GM19455 (cell line): ENCODE data around the gene MAPK11.

Source experiments
- ATAC-seq: cut with Tn5 transposase; IDR thresholded peaks from one replicate; pipeline ENCODE4 v1.9.1; 2021; ENCODE audit not compliant: unreplicated experiment

MAPK11 gene

DNA sequence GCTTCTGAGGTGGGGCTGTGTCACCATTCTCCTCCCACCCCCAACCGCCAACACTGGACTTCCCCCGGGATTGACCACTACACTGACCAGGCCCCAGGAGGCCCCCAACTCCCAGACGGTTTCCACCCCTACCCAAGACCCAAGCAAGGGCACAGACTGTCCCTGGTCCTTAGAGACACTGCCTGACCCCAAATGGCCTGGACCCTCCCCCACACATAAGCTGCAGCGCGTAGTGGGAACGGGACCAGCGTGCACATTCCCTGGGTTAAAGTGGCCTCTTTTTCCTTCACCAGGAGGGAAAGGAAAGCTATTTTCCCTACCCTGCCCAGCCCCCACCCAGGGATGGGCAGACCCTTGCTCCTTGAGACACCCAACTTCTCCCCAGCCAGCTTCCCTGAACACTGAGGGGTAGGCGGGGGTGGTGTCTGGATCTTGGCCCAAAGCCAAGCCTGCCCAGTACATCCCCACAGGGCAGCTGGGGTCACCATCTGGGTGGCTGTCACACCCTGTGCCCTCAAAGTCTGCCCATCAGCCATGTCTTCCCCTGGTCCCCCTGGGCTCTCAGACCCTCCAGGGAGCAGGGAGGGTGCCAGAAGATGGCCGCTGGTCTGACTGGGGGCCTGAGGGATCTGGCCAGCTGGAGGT lies 7.1 kb downstream of the MAPK11 start:
- ATAC-seq = no peak

DNA sequence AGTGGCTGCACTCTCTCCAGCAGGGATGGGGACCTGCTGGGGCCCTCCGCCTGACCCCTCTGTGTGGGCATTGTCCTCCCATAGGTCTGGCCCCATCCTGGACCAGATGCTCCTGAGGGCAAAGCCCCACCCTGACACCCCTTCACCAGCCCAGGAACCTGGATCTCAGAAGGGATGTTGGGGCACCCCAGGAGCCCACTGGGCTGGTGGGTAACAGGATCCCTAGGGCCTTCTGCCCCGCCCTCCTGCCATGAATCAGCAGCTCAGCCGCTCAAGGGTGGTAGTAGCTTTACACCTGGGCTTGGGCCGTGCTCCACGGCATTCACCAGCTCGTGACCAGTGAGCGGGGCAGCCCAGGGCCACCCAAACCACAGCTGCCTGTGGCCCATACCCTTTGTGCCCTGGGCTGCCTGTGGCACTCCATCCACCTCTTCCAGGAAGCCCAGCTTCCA lies 7.7 kb downstream of the MAPK11 start:
- no peak for ATAC-seq

DNA sequence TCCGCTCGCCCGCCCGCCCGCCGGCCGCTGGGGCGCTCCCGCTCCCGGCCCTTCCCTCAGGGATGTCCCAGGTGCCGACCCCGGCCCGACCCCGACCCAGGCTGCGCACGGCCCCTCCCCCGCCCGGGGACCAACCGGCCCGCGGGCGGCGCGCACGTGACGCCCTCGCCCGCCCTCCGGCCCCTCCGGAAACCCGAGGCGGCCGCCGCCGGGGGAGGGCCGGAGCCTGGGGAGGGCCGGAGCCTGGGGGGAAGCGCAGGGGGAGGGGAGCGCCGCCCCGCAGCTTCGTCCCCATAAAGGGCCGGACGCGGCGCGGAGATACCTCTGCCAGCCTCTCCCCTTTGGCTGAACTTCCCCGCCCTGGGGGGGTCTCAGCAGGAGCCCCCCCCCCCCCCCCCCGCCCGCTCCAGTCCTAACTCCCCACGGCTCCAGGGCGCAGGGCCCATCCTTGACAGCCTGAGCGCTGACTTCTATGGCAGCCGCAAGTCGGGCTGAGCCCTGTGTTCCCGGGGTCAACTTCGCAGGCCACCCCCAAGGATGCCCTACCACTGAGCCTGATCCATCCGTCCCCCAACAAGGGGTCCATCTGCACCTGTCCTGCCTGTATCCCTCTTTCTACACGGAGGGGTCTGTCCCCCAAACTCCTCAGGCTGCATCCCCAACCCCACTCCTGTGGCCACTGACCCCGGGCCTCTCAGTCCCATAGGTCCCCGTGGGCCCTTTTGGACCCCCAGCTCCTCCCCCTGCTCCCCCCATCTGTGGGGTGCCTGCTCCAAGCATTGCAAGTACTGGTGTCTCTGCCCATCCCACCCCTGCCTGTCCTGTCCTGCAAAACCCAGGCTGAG lies 8.3 kb downstream of the MAPK11 start, which contains the start of gene MAPK12:
Gene MAPK12, minus strand, starts transcription at position 69 of the 845 bp plus-strand sequence. CDS start 174 bp downstream, outside the sequence.
- no peak for ATAC-seq

DNA sequence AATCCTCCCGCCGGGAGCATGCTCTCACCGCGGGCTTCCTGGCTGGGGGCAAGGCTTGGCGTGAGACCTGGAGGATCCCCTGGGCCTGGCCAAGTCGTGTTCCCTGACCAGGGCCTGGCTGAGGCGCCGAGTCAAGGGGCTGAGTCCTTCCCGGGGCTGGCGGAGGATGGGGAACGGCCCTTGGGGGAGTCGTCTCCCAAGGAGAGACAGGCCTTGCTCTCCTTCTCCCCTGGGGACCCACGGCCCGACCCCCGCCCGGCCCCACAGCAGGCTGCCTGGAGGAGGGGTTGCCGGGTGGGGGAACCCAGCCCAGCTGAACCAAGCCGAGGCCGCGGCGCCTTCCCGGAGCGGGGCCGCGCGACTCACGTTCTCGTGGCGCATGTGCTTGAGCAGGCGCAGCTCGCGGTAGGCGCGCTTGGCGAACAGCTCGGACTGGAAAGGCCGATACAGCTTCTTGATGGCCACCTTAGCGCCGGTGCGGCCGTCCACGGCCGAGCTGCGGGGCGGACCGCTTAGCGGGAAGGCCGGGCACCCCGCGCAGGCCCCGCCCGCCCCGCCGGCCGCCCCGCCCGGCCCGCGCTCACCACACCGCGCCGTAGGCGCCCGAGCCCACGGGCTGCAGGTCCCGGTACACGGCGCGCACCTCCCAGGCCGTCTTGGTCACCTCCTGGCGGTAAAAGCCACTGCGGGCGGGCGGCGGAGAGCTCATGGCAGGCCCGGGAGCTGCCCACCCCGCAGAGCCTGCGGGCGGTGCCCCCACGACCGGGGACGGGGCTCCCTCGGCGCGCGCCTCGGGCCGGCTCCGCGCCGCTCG lies 9.2 kb downstream of the MAPK11 start:
- no peak for ATAC-seq

DNA sequence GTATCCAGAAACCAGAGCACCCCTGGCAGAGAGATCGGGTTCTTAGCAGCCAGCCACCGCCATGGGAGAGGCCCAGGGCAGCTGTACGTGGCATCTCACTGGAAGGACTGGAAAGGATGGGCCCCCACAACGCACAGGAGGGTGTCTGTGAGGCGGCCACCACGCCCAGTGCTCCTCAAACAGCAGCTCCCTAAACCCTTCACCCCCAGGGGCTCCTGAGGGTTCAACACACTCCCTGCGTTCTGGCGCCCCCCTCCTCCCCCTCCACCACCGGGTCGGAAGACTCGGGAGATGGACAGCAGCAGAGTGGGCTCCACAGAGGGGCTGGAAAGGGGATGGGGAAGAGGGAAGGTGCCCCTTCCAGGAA lies 9.8 kb downstream of the MAPK11 start:
- ATAC-seq = no peak

DNA sequence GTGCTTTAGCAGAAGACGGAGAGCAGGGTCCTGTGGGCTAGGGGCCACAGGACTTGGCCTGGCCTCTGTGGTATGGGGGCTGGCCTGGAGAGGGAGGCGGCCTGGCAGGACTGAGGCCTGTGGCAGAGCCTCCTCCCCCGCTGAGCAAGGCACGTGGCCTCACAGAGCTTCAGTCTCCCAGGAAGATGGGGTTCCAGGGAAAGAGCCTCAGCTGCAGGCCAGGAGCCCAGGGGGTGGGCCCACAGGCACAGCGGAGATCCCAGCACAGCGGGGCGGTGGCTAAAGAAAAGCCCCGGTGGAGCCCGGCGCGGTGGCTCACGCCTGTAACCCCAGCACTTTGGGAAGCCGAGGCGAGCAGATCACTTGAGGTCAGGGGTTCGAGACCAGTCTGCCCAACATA lies 10.9 kb downstream of the MAPK11 start:
- ATAC-seq = no peak

DNA sequence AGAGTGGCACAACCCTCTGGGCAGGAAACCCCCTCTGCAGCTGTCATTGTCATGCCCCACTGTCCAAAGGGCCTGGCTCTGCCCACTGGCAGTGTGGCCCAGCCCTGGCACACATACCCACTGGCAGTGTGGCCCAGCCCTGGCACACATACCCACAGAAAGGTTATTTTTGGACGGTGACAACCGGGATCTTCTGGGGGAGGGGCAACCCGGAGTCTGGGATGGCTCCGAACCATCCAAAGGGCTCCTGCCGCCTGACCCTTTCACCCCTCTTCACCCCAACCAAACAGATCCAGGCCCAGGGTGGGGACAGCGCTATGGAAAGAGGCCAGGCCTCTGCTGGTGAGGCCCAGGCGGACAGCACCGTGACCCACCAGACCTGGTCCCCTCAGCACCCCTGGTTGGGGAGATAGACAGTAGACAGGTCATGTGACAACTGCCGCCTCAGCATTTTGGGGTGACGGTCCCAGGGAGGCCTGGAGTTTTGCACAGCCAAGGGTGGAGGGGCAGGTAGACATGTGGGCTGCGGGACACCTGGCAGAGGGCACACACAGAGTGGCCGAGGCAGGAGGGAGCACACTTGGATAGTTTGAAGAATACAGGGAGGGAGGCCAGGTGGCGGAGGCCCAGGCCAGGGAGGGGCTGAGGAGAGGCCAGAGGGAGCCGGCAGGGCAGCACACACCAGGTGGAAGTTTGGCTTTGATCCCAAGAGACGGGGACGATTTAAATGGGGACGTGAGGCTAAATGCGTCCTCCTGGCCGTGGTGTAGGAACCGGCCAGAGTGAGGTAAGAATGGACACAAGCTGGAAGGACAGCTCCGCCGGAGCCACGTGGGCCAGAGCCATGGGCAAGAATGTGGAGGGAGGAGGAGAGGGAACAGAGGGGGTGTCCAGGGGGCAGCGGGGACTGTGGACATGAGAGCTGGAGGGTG lies 11.6 kb downstream of the MAPK11 start:
- ATAC-seq = no peak

DNA sequence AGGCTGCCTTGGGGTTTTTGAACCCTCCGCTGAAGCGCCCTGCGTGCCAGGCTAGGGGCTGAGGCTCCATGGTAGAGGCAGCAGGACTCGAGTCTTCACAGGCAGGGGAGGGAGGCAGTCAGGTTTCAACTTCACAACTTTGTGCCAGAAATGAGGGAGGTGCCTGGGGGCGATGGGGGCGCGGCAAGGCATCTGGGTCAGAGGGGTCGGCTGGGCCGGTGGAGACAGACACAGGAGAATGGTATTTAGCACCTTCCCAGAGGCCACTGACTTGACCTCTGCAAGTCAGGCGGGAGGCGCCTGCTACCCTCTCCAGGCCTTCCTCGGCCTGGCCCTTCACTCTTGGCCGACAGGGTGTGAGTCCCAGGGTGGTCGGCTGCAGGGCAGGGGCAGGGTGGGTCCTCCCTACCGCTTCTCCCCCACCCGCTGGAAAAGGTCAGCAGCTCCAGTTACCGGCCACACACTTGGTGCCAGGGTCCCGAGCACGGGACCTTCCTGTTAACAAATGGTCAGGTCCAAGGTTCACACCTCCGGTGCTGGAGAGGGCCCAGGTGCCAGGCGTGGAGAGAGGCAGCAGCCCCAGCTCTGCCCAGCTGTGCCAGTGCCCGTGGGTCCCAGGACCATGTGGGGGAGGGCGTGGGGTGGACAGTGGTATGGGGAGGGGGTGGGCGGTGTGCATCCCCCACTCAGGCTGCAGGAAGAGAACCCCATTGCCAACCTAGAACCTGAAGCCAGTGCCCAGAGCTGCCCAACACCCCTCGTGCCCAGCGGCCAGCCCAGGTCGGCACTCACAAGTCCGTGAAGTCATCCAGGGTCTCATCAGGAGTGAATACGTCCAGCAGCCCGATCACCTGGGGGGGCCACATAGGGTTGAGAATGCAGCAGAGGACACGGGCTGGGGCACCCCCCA lies 12.5 kb downstream of the MAPK11 start:
- ATAC-seq = no peak

DNA sequence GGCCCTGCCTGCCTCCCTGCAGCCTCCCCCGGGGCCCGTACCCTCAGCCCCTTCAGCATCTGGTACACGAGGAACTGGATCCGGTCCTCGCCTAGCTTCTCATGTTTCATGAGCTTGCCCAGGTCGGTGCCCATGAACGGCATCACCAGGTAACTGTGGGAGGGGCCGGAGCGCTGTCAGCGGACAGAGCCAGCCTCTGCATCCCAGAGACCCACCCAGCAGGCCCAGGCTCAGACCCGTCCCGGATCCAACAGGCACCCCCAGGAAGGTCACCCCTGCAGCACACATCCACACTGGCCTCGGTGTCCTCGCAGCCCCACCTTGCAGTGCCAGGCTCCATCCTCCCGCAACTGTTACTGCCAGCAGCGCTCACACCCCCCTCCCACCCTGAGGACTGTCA lies 13.1 kb downstream of the MAPK11 start:
- ATAC-seq = no peak

DNA sequence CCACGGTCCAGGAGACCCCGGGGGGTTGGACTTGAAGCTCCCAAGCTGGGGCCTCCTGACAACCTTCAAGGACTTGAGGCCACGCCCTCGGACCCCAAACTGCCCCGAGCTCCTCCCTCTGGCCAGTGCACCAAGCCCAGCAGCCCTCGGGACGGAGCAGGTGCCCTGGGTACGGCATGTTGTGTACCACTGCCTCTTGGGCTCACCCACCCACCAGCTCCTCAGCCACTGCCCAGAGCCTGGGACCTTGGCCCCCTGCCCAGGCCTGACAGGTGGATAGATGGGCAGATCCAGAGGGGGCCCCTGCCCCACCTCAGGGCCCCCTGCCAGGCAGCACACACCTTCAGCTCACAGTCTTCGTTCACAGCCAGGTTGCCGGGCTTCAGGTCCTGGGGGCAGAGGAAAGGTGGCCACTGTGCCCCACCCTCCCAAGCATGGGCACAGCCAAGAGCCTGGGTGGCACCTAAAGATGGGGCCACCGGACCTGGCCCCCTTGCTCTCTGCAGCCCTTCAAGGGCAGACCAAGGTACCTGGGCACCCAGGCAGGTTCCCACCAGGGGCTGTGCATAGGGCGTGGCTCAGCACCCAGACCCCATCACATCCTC lies 13.8 kb downstream of the MAPK11 start:
- no peak for ATAC-seq

DNA sequence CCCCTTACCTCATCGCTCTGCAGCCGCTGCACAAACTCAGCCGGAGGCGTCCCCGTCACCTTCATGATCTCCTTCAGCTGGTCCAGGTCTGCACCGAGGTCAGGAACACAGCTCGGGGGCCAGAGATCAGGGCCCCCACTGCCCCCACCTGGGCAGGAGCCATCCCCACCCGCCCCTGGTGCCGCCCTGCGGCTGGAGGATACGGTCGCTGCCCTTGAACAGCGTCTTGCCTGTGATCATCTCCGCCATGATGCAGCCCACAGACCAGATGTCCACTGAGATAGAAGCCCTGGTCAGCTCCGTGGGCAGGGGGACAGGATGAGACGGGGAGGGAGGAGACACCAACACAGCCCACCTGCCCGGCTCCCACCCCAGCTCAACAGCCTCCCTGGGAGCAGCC lies 14.6 kb downstream of the MAPK11 start:
- no peak for ATAC-seq

DNA sequence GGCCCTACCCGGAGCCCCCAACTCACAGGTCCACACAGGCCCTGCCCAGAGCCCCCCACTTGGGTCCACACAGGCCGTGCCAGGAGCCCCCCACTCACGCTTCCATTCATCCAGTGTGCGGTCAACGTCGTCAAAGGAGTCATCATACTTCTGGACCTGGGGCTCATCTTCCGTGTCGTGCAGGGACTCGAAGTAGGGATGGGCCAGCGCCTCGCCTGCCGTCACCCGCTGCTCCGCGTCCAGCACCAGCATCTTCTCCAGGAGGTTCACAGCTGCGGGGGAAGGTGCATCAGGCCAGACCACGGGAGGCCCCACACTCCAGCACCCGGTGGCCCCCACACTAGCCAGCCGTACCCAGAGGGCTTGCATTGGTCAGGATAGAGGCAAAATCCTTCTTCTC lies 15.1 kb downstream of the MAPK11 start:
- ATAC-seq = no peak

DNA sequence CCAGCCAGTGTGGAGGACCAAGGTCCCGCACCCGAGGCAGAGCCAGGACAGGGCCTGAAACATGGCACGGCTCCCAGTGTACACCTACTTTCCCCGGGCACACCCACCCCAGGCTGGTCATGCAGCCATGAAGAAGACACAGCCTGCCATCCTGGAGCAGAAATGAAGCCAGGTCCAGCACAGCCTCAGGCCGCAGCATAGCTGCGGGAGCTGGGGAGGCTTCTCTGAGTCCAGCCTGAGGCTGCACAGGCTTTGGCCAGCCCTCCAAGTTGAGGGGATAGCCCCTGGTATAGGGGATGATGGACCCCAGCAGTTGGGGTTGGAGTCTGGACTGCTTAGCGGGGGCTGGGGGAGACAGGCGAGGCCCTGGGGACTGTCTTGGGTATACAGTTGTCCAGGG lies 16.2 kb downstream of the MAPK11 start:
- no peak for ATAC-seq

DNA sequence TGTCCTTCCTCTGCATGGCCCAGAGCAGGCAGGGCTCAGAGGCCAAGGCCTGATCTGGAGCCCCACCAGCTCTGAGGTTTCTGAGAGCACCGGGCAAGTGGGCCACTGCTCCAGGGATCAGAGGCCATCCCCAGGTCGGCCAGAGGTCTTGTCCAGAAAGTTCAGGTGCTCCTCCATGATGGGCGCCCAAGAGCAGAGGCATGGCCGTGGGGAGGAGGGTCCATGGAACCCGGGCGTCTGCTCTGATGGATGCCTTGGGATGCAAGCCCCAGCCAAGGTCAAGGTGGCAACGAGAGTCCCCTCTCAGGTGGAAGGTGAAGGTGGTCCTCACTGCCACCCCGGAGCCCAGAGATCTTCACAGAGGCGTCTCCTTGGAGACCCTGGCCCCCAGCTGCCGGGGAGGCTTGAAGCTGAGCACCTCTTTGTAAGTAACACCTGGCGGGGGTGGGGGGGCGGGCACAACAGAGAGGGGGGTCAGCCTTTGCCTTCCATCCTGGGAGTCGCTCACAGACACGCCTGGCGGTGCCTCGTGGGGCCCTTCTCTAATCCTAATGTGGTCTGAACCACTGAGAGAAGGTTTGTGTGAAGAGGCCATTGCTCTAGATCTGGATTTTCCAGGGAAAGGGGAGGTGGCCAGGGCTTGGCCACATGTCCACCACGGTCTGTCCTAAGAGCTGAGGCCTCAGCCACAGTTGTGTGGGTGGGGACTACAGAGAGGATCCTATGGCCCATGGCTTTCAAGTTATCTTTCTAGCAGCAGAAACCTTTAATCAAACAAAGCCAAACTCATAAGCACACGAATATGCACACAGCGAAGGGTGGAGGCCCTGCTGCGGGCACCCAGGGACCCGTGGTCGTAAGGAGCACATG lies 16.9 kb downstream of the MAPK11 start:
- ATAC-seq = no peak

DNA sequence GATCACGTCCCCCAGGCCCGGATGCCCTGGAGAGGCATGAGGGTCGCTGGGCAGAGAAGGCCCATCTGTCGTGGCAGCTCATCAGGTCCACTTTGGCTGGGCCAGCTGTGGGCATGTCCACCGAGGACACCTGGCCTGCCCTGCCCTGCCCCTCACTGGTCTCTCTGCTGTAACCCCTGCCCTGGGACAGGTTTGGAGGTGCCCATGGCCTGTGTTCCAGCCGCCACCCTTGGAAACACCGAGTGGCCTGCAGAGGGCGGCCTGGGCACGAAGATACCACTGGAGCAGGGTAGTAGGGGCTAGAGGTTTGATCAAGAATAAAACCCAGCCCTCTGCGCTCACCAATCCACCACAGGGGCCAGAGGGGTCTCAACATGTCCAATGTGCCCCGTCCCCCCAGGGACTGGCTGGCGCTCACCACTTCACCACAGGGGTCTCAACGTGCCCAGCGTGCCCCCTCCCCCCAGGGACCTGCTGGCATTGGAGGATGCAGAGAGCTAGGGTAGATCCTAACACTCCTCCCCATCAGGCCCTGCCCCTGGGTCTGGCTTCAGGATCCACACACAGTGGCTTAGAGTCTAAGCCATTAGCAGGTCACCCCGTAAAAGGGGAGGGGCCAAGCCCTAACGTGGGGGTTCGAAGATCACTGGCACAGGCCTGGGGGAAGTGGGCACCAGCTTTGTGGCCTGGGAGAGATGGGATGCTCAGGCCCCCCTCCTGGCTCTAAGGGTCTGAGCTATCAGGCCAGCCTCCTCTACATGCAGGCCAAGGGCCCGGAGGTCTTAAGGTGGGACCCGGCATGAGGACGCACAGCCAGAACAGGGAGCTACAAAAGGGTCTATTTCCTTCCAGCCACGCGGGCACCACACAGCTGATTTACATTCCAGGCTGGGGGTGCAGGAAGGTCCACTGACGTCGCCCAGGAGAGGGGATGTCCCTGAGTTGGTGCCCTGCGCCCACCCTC lies 17.8 kb downstream of the MAPK11 start:
- ATAC-seq = no peak

DNA sequence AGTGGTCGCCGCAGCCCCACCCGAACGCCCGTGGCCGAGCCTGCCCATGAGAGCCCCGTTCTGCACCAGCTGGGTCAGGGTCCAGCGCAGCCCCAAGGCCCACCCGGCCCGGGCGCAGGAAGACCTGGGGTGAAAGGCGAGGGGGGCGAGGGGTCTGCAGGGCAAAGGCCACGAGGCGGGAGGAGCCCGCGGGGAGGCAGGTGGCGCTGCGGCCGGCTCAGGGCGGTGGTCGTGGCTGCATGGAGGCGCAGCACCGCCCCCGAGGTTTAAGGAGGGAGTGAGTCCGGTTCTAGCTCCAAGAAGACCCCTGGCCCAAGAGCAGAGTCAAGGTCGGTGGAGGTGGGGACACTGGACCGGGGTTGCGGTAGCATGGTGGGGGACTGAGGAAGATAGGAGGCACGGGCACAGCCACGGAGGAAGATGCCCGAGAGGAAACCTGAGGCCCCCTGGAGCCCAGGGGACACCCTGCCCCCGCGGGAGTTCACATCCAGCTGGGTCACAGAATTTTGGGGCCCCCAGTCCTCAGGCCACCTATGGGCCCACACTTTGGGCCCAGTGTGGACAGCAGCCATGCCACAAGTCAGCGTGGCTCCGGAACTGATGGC lies 18.6 kb downstream of the MAPK11 start:
- no peak for ATAC-seq
